Measurements from ENCODE around the gene USP36. TPM values are rescaled to one million over a fixed set of nuclear protein-coding genes. Genes with fewer than 3 reads are reported as not detected.

The USP36 gene
- total RNA-seq, 1 experiment from 2014 or later, result 113 TPM

GRCh38 chr17:78825696-78826095, 14.9 kb downstream of the USP36 start:
- H3K27ac ChIP-seq (ENCODE audit: low read length), result no peak overlapping the region
- no peak for ATAC-seq
- H3K36me3 ChIP-seq (ENCODE audit: control insufficient read depth, insufficient read depth, low read length), result peaks cover 25% of the 10 kb centered on the region
- intact Hi-C loops (cut with micrococcal nuclease; ENCODE audit: unreplicated experiment), result no loop called here
- no peak for DNase-seq (ENCODE audit: low read depth, low spot score)
- H3K27me3 ChIP-seq (ENCODE audit: control insufficient read depth, insufficient read depth, low read length), result no peaks in the 10 kb centered on the region
- no peaks in the 10 kb centered on the region for H3K9me3 ChIP-seq (ENCODE audit: control insufficient read depth, insufficient read depth, low read depth, low read length)
- POLR2A ChIA-PET, result no interaction called here
- H3K4me3 ChIP-seq (ENCODE audit: low read depth in 2 of 2, low read length in 2 of 2), result no peak overlapping the region
- no TSS peak for BruUV-seq (replicated peaks)
- TF ChIP-seq POLR2AphosphoS5 (IDR thresholded peaks at IDR 0.05; ENCODE audit: low read depth, low read length) (no peak), SIN3A (IDR thresholded peaks at IDR 0.05; ENCODE audit: borderline replicate concordance, insufficient read depth, low read depth, low read length) (no peak), TCF7L2 (IDR thresholded peaks at IDR 0.05; ENCODE audit: low read depth, low read length) (no peak), REST (IDR thresholded peaks at IDR 0.05; ENCODE audit: insufficient read depth in 1 of 2, low read depth in 2 of 2, low read length in 1 of 2) (no peak), CTCF (IDR thresholded peaks at IDR 0.05) (no peak)
- CTCF ChIA-PET, result no interaction called here
- H3K4me1 ChIP-seq (ENCODE audit: control insufficient read depth, insufficient read depth, low read length), result no peaks in the 10 kb centered on the region
- in situ Hi-C loops (cut with HindIII; ENCODE audit: low pct_unique_long_range_greater_than_20kb, low sequenced_read_pairs), result loop anchor here (25.0 kb wide), 1 partner anchor 338 kb away; no protein-coding TSS in a partner anchor

- no peak for TF ChIP-seq POLR2AphosphoS5 (IDR thresholded peaks at IDR 0.05; ENCODE audit: low read depth, low read length)
- no peak for TF ChIP-seq CTCF (IDR thresholded peaks at IDR 0.05)
- no peak for TF ChIP-seq REST (IDR thresholded peaks at IDR 0.05; ENCODE audit: insufficient read depth in 1 of 2, low read depth in 2 of 2, low read length in 1 of 2)
- no peak for TF ChIP-seq TCF7L2 (IDR thresholded peaks at IDR 0.05; ENCODE audit: low read depth, low read length)
- TF ChIP-seq SIN3A (IDR thresholded peaks at IDR 0.05; ENCODE audit: borderline replicate concordance, insufficient read depth, low read depth, low read length), result no peak
- ATAC-seq (no peak), DNase-seq (ENCODE audit: low read depth, low spot score) (no peak)
- ChIA-PET POLR2A (no interaction called here), CTCF (interaction anchor here (0.5 kb wide), 1 partner anchor 24 kb away, joined by 3 read pairs; no protein-coding TSS in a partner anchor)
- intact Hi-C loops (cut with micrococcal nuclease; ENCODE audit: unreplicated experiment) (no loop called here), in situ Hi-C loops (cut with HindIII; ENCODE audit: low pct_unique_long_range_greater_than_20kb, low sequenced_read_pairs) (no loop called here)
- Histone ChIP-seq H3K4me3 (ENCODE audit: low read depth in 2 of 2, low read length in 2 of 2) (no peak overlapping the region), H3K4me1 (ENCODE audit: control insufficient read depth, insufficient read depth, low read length) (no peaks in the 10 kb centered on the region), H3K27ac (ENCODE audit: low read length) (no peak overlapping the region), H3K36me3 (ENCODE audit: control insufficient read depth, insufficient read depth, low read length) (peaks cover 24% of the 10 kb centered on the region), H3K9me3 (ENCODE audit: control insufficient read depth, insufficient read depth, low read depth, low read length) (no peaks in the 10 kb centered on the region), H3K27me3 (ENCODE audit: control insufficient read depth, insufficient read depth, low read length) (no peaks in the 10 kb centered on the region)
- BruUV-seq (replicated peaks), result no TSS peak
Observed at GRCh38 chr17:78824240-78824639, 16.4 kb downstream of the USP36 start.
